Activated naive CD4-positive, alpha-beta T cell treated with anti-CD3 and anti-CD28 coated beads for 36 hours (primary cell): ENCODE measurements around the gene DDI2. TPM values are rescaled to one million over a fixed set of nuclear protein-coding genes. Genes with fewer than 3 reads are reported as not detected.

Experiments
- CTCF ChIA-PET: fragments of 350-600 bp; sonication (Branson Sonifier 250); formaldehyde crosslinking; loops from one replicate; lab custom pipeline; 2021; ENCODE audit warnings: antibody characterized with exemption; lab: Charles Lee
- DNase-seq: peaks from one replicate; pipeline ENCODE4 v3.0.0-alpha.2; 2020
- H3K27ac Mint-ChIP-seq: one replicate; pipeline ENCODE4 v1.8.0; 2021; ENCODE audit warnings: mild to moderate bottlenecking, mixed read lengths
- H3K27me3 Mint-ChIP-seq: one replicate; pipeline ENCODE4 v1.8.0; 2021; ENCODE audit warnings: low read depth, mixed read lengths
- H3K36me3 Mint-ChIP-seq: one replicate; pipeline ENCODE4 v1.8.0; 2021; ENCODE audit warnings: low read depth, mixed read lengths
- H3K4me1 Mint-ChIP-seq: one replicate; pipeline ENCODE4 v1.8.0; 2021; ENCODE audit warnings: low read depth, mixed read lengths
- H3K4me3 Mint-ChIP-seq: one replicate; pipeline ENCODE4 v1.8.0; 2021; ENCODE audit warnings: mild to moderate bottlenecking, moderate library complexity, mixed read lengths
- H3K9me3 Mint-ChIP-seq: one replicate; pipeline ENCODE4 v1.8.0; 2021; ENCODE audit warnings: mixed read lengths
- intact Hi-C: fragments of 100-400 bp; cut with micrococcal nuclease; formaldehyde crosslinking; loops from one replicate; pipeline ENCODE4 v1.15.1; 2023
- total RNA-seq, 2 experiments: library from RNA; stranded (reverse); gene quantifications; one replicate each; pipeline ENCODE4 v1.2.3, GENCODE V29; 2021

DDI2 gene
- total RNA-seq, 2 experiments from 2014 or later: 19.6 to 20.7 TPM

GRCh38 chr1:15703562-15703961 is 86.3 kb downstream of the DDI2 start:
- DNase-seq: no peak
- intact Hi-C loops: no loop called here
- H3K9me3 Mint-ChIP-seq: no peaks in the 10 kb centered on the region
- H3K27ac Mint-ChIP-seq: no peak overlapping the region
- H3K4me3 Mint-ChIP-seq: no peak overlapping the region
- CTCF ChIA-PET: no interaction called here
- H3K4me1 Mint-ChIP-seq: peaks cover 31% of the 10 kb centered on the region
- peaks cover 9% of the 10 kb centered on the region for H3K36me3 Mint-ChIP-seq
- H3K27me3 Mint-ChIP-seq: no peaks in the 10 kb centered on the region

- no peak for DNase-seq
- intact Hi-C loops: no loop called here
- Mint-ChIP-seq H3K27ac (peak overlapping the region; percentile 39), H3K9me3 (no peaks in the 10 kb centered on the region), H3K4me1 (peaks cover 30% of the 10 kb centered on the region), H3K36me3 (peaks cover 6% of the 10 kb centered on the region), H3K27me3 (no peaks in the 10 kb centered on the region), H3K4me3 (no peak overlapping the region)
- CTCF ChIA-PET: no interaction called here
Measured at GRCh38 chr1:15704526-15705183, 87.4 kb downstream of the DDI2 start.

- CTCF ChIA-PET: no interaction called here
- no peaks in the 10 kb centered on the region for H3K27me3 Mint-ChIP-seq
Measured at GRCh38 chr1:15705184-15705566, 87.9 kb downstream of the DDI2 start.

GRCh38 chr1:15706751-15707150 is 89.5 kb downstream of the DDI2 start:
- Mint-ChIP-seq H3K36me3 (peaks cover 6% of the 10 kb centered on the region), H3K4me1 (peaks cover 24% of the 10 kb centered on the region), H3K9me3 (no peaks in the 10 kb centered on the region), H3K27ac (no peak overlapping the region), H3K27me3 (no peaks in the 10 kb centered on the region), H3K4me3 (no peak overlapping the region)
- CTCF ChIA-PET: interaction anchor here (1.0 kb wide), 1 partner anchor 35 kb away, joined by 4 read pairs; no protein-coding TSS in a partner anchor
- intact Hi-C loops: no loop called here
- DNase-seq: no peak

More at GRCh38 chr1:15705184-15705566, 87.9 kb downstream of the DDI2 start:
- no peaks in the 10 kb centered on the region for H3K9me3 Mint-ChIP-seq
- peaks cover 6% of the 10 kb centered on the region for H3K36me3 Mint-ChIP-seq
- DNase-seq: no peak
- intact Hi-C loops: no loop called here
- peaks cover 30% of the 10 kb centered on the region for H3K4me1 Mint-ChIP-seq
- no peak overlapping the region for H3K4me3 Mint-ChIP-seq
- no peak overlapping the region for H3K27ac Mint-ChIP-seq

- CTCF ChIA-PET: interaction anchor here (1.0 kb wide), 1 partner anchor 34 kb away, joined by 4 read pairs; no protein-coding TSS in a partner anchor
- no peak for DNase-seq
- peaks cover 6% of the 10 kb centered on the region for H3K36me3 Mint-ChIP-seq
- H3K4me1 Mint-ChIP-seq: peaks cover 23% of the 10 kb centered on the region
- no peak overlapping the region for H3K4me3 Mint-ChIP-seq
- H3K27me3 Mint-ChIP-seq: no peaks in the 10 kb centered on the region
- intact Hi-C loops: no loop called here
- no peak overlapping the region for H3K27ac Mint-ChIP-seq
- no peaks in the 10 kb centered on the region for H3K9me3 Mint-ChIP-seq
Measured at GRCh38 chr1:15707239-15707925, 90.1 kb downstream of the DDI2 start.

DNA sequence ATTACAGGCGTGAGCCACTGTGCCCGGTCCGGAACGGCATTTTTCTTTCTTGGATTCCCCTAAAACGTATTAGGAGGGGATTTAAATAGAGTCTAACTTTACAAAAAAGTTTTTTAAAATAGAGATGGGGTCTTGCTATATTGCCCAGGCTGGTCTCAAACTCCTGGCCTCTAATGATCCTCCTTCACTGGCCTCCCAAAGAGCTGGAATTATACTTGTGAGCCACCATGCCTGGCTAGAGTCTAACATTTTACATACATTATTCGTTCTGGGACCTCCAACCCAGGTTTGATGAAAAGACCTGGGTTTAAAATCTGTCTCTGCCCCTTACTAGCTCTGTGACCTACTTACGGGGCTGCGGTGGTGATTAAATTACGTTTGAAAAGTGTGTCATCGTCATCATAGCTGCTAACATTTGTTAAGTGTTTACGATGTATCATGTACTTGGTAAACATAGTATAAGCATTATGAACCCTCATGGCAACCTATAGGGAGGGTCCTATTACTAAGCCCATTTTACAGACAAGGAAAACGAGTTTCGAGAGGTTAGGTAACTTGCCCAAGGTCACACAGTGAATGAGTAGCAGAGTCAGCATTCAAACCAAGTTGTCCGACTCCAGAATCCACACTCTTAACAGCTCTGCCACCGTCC is 91.4 kb downstream of the DDI2 start:
- no peak for DNase-seq
- Mint-ChIP-seq H3K4me3 (no peak overlapping the region), H3K4me1 (peaks cover 23% of the 10 kb centered on the region), H3K36me3 (peaks cover 6% of the 10 kb centered on the region), H3K27ac (no peak overlapping the region), H3K27me3 (no peaks in the 10 kb centered on the region), H3K9me3 (no peaks in the 10 kb centered on the region)
- intact Hi-C loops: no loop called here
- CTCF ChIA-PET: interaction anchor here (1.0 kb wide), 1 partner anchor 107 kb away, joined by 3 read pairs; no protein-coding TSS in a partner anchor

GRCh38 chr1:15709226-15709625 is 92.0 kb downstream of the DDI2 start:
- DNase-seq: no peak
- intact Hi-C loops: no loop called here
- H3K9me3 Mint-ChIP-seq: no peaks in the 10 kb centered on the region
- H3K4me1 Mint-ChIP-seq: peaks cover 22% of the 10 kb centered on the region
- peaks cover 6% of the 10 kb centered on the region for H3K36me3 Mint-ChIP-seq
- no peak overlapping the region for H3K27ac Mint-ChIP-seq
- CTCF ChIA-PET: interaction anchor here (1.0 kb wide), 1 partner anchor 106 kb away, joined by 3 read pairs; no protein-coding TSS in a partner anchor
- no peak overlapping the region for H3K4me3 Mint-ChIP-seq
- no peaks in the 10 kb centered on the region for H3K27me3 Mint-ChIP-seq

DNA sequence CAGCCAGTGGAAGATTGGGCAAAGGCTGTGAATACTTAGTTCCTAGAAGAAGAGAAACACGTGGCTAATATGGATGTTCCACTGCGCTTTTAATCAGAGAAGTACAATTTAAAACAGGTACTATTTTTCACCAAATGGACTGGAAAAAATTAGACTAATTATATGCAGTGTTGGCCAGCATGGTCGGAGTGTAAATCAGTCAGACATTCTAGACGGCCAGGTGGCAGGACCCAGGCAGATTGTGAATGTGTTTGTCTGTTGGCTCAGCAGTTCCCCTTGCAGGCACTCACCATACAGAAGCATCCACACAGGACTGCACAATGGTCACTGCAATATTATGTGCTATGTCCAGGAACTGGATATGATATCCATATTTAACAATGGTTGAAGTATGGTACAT is 94.9 kb downstream of the DDI2 start:
- intact Hi-C loops: no loop called here
- H3K36me3 Mint-ChIP-seq: no peaks in the 10 kb centered on the region
- H3K27me3 Mint-ChIP-seq: no peaks in the 10 kb centered on the region
- CTCF ChIA-PET: no interaction called here
- H3K9me3 Mint-ChIP-seq: no peaks in the 10 kb centered on the region
- no peak for DNase-seq
- peaks cover 11% of the 10 kb centered on the region for H3K4me1 Mint-ChIP-seq
- no peak overlapping the region for H3K4me3 Mint-ChIP-seq
- H3K27ac Mint-ChIP-seq: no peak overlapping the region

- CTCF ChIA-PET: no interaction called here
- no peak for DNase-seq
- intact Hi-C loops: no loop called here
- H3K4me1 Mint-ChIP-seq: peaks cover 4% of the 10 kb centered on the region
- no peak overlapping the region for H3K4me3 Mint-ChIP-seq
- peaks cover under 1% of the 10 kb centered on the region for H3K36me3 Mint-ChIP-seq
- H3K27me3 Mint-ChIP-seq: no peaks in the 10 kb centered on the region
- no peak overlapping the region for H3K27ac Mint-ChIP-seq
- H3K9me3 Mint-ChIP-seq: no peaks in the 10 kb centered on the region
Measured at GRCh38 chr1:15714406-15715136, 97.3 kb downstream of the DDI2 start.

- no peaks in the 10 kb centered on the region for H3K9me3 Mint-ChIP-seq
- intact Hi-C loops: no loop called here
- no peaks in the 10 kb centered on the region for H3K27me3 Mint-ChIP-seq
- CTCF ChIA-PET: interaction anchor here (0.7 kb wide), 1 partner anchor 283 kb away, joined by 4 read pairs; no protein-coding TSS in a partner anchor
- H3K4me1 Mint-ChIP-seq: no peaks in the 10 kb centered on the region
- H3K36me3 Mint-ChIP-seq: peaks cover 4% of the 10 kb centered on the region
- DNase-seq: no peak
- H3K27ac Mint-ChIP-seq: no peak overlapping the region
- no peak overlapping the region for H3K4me3 Mint-ChIP-seq
Measured at GRCh38 chr1:15717418-15718125, 100.3 kb downstream of the DDI2 start.

DNA sequence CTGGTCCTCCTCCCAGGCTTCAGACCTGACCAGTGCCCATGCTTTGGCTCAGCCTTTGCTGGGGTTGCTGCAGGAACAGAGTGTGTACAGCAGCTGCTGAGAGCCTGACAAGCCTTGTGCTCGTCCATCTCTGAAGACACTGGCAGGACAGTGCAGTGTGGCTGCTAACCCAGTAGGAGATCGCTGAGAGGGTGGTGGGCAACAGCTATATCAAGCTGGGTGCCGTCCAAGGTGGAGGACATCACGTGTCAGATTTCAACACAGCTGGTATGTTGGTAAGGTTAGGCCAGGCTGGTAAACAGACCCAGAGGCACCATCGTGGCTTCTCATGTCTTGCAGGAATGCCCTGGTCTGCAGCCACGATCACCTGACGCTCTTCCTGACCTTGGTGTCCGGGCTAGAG is 100.9 kb downstream of the DDI2 start:
- CTCF ChIA-PET: interaction anchor here (0.7 to 0.9 kb wide), 2 partner anchors 226 to 283 kb away, joined by 3 to 4 read pairs; no protein-coding TSS in a partner anchor
- Mint-ChIP-seq H3K36me3 (peaks cover 4% of the 10 kb centered on the region), H3K4me3 (no peak overlapping the region), H3K27ac (no peak overlapping the region), H3K27me3 (no peaks in the 10 kb centered on the region), H3K9me3 (no peaks in the 10 kb centered on the region), H3K4me1 (no peaks in the 10 kb centered on the region)
- no peak for DNase-seq
- intact Hi-C loops: no loop called here
